HCT116 (cell line): Measurements from ENCODE around the gene NPW.

Experiments
- ATF3 ChIP-seq: IDR thresholded peaks from 2 replicates; pipeline ENCODE4 v1.6.1; 2012
- CBX3 ChIP-seq: IDR thresholded peaks from 2 replicates; pipeline ENCODE4 v1.6.1; 2012; ENCODE audit warnings: low read depth
- CEBPB ChIP-seq: IDR thresholded peaks from 2 replicates; pipeline ENCODE4 v1.6.1; 2012; ENCODE audit warnings: low read depth
- CTCF ChIP-seq, 3 experiments: fragments of 200-600 bp in 1 of 3; sonication (generic) in 1 of 3; IDR thresholded peaks in 2 of 3; conservative IDR thresholded peaks in 1 of 3; 2 replicates each; pipeline ENCODE4 v1.5.1; 2012 to 2017; ENCODE audit warnings: low read depth in 2 of 3, low read length in 2 of 3, antibody characterized with exemption in 1 of 3, borderline replicate concordance in 1 of 3, control low read depth in 1 of 3, mild to moderate bottlenecking in 1 of 3, mixed read lengths in 1 of 3, mixed run types in 1 of 3, moderate library complexity in 1 of 3; ENCODE audit not compliant: insufficient read depth in 1 of 3
- EZH2 ChIP-seq: fragments of 200-600 bp; sonication (generic); IDR thresholded peaks from 2 replicates; pipeline ENCODE4 v1.6.1; 2017; ENCODE audit warnings: antibody characterized with exemption, mixed run types
- EZH2phosphoT487 ChIP-seq: fragments of 200-600 bp; IDR thresholded peaks from 2 replicates; pipeline ENCODE4 v1.6.1; 2018; ENCODE audit warnings: antibody characterized with exemption, borderline replicate concordance
- MAX ChIP-seq: IDR thresholded peaks from 2 replicates; pipeline ENCODE4 v1.6.1; 2012
- POLR2A ChIP-seq: IDR thresholded peaks from 2 replicates; pipeline ENCODE4 v1.7.0; 2011; ENCODE audit warnings: borderline replicate concordance; ENCODE audit not compliant: insufficient read depth, insufficient read length; ENCODE audit errors: extremely low read depth
- RAD21 ChIP-seq: IDR thresholded peaks from 2 replicates; pipeline ENCODE4 v1.6.1; 2012; ENCODE audit warnings: low read depth, mild to moderate bottlenecking
- SIN3A ChIP-seq: IDR thresholded peaks from 2 replicates; pipeline ENCODE4 v1.6.1; 2012; ENCODE audit warnings: low read depth
- SP1 ChIP-seq: IDR thresholded peaks from 2 replicates; pipeline ENCODE4 v1.6.1; 2012; ENCODE audit warnings: low read depth
- YY1 ChIP-seq: IDR thresholded peaks from 2 replicates; pipeline ENCODE4 v1.6.1; 2011; ENCODE audit warnings: low read length, low read depth, moderate library complexity, mild to moderate bottlenecking; ENCODE audit not compliant: insufficient replicate concordance; ENCODE audit errors: extremely low read depth
- ZFX ChIP-seq: fragments of 450-650 bp; IDR thresholded peaks from 2 replicates; pipeline ENCODE4 v1.6.1; 2017

DNA sequence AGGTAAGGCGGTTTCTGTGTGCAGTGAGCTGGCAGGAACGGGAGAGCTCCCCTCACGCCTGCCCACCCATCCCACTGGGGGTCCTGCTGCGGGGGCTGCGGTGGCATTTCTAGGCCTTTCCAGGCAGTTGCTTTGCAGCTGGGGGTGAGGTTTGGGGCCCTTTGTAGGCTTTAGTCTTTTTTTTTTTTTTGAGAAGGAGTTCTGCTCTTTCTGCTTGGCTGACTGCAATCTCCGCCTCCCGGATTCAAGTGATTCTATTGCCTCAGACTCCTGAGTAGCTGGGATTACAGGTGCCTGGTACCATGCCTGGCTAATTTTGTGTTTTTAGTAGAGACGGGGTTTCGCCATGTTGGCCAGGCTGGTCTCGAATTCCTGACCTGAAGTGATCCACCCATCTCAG is 39.3 kb downstream of the NPW start:
- TF ChIP-seq POLR2A: no peak
- no peak for TF ChIP-seq CTCF (IDR thresholded peaks at IDR 0.05 in 2 of 3, conservative IDR thresholded peaks at IDR 0.05 in 1 of 3; ENCODE audit: borderline replicate concordance in 1 of 3, insufficient read depth in 1 of 3, low read depth in 2 of 3, low read length in 2 of 3)
- TF ChIP-seq EZH2phosphoT487: no peak
- no peak for TF ChIP-seq ATF3
- no peak for TF ChIP-seq RAD21
- TF ChIP-seq CEBPB: no peak
- TF ChIP-seq ZFX: no peak
- no peak for TF ChIP-seq YY1
- TF ChIP-seq EZH2: no peak
- no peak for TF ChIP-seq CBX3
- TF ChIP-seq SP1: no peak
- no peak for TF ChIP-seq SIN3A
- TF ChIP-seq MAX: no peak
